GM18868 (cell line): ENCODE results near the gene HDAC8.
"Not testable (repeated sequence)": the region's sequence is repeated elsewhere in the genome, so short reads cannot be mapped to it uniquely, and the experiment has no call there.

Source experiments
- ATAC-seq: cut with Tn5 transposase; IDR thresholded peaks from one replicate; pipeline ENCODE4 v1.9.1; 2021; ENCODE audit warnings: mild to moderate bottlenecking, moderate library complexity; ENCODE audit not compliant: unreplicated experiment

HDAC8 gene

DNA sequence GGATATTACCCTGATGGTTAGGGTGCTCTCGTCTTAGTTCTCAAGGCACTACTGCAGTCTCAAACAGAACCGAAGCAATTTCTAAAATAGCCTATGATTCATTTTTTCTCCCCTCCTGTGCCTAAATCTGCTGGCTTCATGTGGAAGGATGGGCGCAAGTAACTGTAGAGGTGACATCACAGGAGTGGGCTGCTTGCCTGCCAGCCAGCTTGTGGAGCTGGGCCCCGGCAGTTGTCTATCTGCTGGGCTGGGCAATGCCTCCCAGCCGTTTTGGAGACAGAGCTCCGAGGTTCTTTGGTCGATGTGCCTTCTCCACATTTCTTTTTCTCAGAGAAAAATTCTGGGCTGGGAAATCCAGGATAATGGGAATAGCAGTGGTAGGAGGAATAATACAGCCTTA is 232.6 kb downstream of the HDAC8 start:
- ATAC-seq: no peak

- no peak for ATAC-seq
These were observed 242.5 kb downstream of the HDAC8 start for GRCh38 chrX:72330131-72330530.

- ATAC-seq: no peak
These were observed 245.9 kb downstream of the HDAC8 start for GRCh38 chrX:72326605-72327300.

- not testable (repeated sequence) for ATAC-seq
These were observed 253.0 kb downstream of the HDAC8 start for GRCh38 chrX:72319651-72320050.

DNA sequence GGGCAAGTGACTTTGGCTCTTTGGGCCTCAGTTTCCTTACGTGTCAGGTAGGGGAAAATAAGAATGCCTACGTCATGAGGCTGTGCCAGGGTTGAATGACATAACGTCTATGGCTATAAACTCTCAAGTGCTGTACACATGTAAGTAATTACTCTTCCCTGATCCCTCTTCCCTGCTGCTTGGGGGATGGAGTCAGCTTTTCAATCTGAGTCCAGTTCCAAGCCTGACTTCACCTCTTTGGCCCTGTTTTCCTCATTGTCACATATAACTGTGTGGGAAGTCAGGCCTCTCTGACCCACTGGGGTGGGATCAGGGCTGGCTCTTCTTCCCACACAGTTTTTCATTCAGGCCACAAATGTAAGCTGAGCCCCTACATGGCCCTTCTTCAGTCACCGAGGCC is 255.5 kb downstream of the HDAC8 start:
- no peak for ATAC-seq

DNA sequence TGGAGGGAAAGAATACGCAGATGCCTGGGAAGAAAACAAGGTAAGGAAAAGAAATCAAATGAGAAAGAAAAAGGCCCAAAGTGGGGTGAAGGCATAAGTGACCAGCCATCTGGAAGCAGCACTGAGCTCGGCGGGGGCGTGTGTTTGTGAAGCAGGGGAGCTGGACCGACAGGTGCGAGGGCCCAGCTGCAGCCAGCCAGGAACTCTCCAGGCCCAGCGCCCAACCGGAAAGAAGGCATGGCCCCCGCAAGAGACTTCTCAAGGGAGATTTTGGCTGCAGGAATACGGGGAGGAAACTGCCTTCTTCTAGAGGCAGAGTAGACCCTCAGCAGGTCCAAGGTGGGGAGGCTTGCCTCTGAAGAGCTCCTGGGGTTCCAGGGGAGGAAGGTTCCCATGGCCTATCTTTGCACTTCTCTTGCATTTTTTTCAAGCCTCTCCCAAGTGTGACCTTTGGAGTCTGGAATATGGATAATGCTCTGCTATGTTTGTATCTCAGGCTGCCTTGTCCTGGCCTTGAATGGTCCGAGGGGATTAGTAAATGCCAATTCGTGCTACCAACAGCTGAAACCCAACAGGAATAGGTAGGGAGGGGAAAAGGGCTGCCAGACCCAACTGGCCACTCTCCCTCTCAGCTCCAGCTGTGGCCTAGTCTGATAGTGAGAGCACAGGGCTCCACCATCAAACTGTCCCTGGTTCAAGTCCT is 256.1 kb downstream of the HDAC8 start:
- ATAC-seq: no peak

GRCh38 chrX:72314881-72315280 is 257.8 kb downstream of the HDAC8 start:
- no peak for ATAC-seq

- no peak for ATAC-seq
These were observed 258.7 kb downstream of the HDAC8 start for GRCh38 chrX:72313707-72314641.

DNA sequence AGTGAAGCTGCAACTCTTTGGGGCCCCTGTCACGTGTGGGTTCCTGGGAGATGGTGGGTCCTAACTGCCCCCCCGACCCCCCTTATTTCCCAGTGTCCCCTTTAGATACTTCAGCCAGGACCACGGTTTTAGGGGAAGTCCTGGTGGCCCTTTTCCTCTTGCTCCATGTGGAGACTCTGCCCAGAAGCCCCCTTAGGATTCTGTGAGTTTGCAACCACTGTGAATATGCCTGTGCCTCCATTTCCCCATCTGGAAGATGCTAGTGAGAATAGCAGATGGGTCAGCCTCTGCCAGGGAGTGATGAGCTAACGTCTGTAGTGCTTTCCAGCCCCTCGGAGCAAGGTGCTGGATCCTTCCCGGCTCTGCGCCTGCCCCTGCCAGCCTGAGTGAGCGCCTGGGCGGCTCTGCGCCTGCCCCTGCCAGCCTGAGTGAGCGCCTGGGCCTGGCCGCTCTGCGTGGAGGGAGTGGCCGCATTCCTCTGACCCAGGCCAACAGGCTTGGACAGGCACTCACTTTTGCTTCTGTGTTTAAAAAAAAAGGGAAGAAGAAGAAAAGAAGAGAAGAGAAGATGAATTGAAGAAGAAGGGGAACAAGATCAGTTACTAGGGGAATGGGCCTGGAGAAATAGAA is 260.2 kb downstream of the HDAC8 start:
- no peak for ATAC-seq

- ATAC-seq: no peak
These were observed 263.2 kb downstream of the HDAC8 start for GRCh38 chrX:72309297-72310071.

GRCh38 chrX:72308566-72309296 is 263.9 kb downstream of the HDAC8 start:
- ATAC-seq: peak; percentile 64

- ATAC-seq: no peak
These were observed 264.5 kb downstream of the HDAC8 start for GRCh38 chrX:72308209-72308565.

DNA sequence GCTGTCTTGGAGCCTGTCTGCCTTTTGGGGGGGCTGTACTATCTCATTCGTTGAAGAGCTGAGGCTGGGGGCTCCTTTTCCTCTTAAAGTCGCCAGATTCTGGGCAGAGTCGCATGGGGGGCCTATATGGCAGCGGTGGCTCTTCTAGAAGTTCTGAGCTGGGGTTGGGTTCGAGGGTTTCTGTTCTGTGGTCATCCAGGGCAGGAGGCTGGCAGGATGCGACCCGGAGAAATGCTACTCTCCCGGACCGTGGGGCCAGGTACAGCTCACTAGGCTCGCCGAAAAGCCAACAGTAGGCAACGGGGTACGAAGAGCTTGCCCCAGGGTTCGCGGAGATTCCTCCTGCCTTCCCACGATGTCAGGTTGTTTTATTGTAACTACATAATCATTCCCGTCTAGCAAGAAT is 265.0 kb downstream of the HDAC8 start:
- ATAC-seq: no peak

DNA sequence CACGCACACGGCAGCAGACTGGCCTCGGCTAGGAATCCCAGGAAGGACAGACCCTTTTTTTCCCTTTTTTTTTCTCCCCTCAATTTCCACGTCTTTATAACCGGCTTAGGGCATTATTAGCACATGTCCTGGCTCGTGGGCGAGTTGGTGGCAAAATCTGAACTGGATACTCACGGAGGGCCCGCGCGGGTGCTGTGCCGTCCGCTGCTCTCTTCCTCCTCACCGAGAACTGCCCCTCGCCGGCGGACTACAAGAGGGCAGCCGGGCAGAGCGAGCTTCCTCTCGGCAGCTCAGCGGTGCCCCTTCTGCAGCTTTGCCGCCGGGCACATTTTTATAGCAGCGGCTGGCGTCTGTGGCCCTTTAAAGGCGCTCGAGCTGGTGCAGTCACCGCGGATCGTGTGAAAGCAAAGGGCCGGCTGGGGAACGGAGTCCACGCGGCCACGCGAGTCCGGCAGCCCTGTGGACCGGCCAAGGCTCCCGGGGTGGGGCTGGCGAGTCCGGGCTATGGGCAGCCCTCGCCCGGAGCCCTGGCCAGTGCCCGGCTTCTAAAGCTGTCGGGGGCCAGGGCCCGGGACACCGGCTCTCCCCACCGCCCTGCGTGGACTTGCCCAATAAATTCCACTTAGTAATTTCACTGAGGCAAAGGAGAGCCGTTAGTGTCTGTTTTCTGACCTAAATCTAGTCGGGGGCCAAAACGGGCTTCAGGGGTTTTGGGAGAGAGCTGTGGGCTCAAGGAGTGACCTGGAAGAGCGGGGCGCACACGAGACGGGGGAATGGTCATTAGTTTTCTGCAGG is 265.6 kb downstream of the HDAC8 start:
- peak; percentile 69 for ATAC-seq

- peak; percentile 7 for ATAC-seq
These were observed 266.4 kb downstream of the HDAC8 start for GRCh38 chrX:72306085-72306801.

DNA sequence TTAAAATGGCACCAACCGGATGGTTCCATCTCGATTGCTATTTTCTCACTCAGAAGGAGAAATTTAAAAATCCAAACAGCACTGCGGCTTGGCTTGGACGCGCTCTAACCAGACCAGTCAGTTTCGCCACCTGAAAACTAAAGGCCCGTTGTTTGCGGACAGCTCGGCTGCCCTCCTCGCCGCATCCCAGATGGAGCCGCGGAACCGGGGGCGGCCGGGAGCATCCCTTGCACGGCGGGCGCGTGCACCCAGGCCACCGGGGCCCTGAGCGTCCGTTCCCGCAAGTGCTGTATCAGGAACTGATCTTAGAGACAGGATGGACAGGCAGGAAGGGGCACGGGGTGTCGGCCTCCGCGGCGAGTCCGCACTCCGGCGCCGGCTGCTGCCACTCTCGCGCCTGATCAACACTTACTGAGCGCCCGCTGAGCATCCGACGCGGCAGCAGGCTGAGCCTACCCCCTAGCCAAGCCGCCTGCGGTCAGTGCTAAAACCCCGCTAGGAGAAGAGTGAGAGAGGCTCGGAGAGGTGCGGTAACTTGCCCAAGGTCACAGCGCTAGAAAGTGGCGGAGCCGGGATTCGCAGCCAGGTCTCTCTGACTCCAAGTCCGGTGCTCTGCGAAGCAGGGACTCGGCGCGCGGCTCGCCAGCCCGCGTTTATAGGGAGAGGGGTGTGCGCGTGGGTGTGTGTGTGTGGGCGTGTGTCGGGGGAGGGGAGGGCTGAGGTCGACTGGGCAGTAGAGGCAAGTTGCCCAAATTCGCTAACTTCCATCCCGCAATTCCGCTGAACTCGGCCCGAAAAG is 267.2 kb downstream of the HDAC8 start, which contains the start of gene CITED1:
CITED1 (minus strand) TSS at position 629 of the 799 bp plus-strand sequence. CDS start 3,045 bp downstream, outside the sequence.
- no peak for ATAC-seq

DNA sequence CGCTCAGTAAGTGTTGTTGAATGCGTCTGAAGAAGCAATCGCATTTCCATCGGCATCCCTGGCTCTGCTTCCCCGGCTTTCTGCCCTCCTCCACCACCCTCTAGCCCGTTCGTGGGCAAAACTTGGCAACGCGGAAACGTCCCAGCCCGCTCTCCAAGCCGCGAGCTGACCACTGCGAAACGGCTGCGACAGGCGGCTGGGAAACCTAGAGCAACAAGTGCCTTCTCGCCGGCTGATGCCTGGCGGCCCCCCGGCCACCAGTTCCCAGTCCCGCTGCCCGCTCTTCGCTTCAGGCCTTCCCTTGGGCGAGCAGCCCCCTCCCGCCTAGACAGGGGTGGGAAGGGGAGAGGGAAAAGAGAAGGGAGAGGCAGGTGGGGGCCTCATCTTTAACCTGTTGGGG is 267.8 kb downstream of the HDAC8 start:
- no peak for ATAC-seq
